Measurements from ENCODE around the gene ABI2.
"Not testable (repeated sequence)": the region's sequence is repeated elsewhere in the genome, so short reads cannot be mapped to it uniquely, and the experiment has no call there.

Gene ABI2

DNA sequence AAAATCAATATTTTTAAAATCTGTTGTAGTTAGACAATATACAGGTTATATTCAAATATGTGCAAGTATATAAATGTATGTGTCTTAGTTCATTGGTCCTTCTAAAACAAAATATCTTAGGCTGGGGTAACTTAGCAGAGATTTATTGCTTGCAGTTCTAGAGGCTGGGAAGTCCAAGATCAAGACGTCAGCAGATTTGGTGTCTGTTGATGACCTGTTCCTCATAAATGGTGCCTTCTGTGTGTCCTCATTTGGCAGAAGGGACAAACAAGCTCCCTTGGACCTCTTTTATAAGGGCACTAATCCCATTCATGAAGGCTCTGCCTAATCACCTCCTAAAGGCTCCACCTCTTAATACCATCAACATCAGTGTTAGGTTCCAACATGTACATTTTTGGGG lies 31.3 kb downstream of the ABI2 start:
- DNase-seq (ENCODE audit: low spot score) = no peak

DNA sequence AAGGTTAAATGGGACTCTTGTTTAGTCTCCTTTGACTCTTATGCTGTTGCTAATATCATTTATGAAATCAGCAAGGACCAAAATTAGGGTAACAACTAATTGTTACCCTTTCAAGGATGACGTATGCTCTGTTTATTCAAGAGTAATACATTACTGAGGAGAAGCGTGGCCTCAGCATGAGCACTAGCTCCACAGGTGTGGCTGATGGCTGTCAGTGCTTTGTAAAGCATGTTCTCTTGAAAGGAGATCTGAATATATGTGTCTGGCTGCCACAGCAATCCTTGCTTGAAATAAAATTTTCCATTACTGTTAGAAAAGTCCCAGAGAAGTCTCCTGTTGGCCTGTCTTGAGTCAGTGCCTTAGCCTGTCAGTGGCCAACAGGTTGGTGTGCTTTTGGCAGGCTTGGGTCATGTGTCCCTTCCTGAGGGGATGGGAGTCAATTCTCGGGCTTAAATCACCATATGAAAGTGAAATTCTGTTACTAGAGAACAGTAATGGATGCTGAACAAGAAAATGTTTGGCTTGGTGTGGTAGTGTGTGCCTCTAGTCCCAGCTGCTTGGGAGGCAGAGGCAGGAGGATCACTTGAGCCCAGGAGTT lies 32.7 kb downstream of the ABI2 start:
- DNase-seq (ENCODE audit: low spot score) = no peak

DNA sequence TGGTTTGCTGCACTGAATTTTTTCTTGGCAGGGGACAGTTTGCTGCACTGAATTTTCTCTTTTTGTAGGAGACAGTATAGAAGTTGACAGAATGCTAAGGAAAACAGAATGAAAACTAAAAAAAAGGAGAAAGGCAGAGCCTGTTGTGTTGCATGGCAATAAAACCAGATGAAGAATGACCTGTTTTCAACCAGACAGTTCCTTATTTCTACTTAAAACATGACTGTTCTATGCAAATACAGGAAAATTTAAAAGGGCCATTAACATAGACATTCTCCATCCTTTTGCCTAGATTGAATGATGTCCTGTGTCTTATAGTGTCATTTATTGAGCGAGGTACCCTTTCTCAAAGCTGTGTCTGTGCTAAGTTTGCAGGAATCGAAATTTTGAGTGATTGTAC lies 33.3 kb downstream of the ABI2 start:
- DNase-seq (ENCODE audit: low spot score) = no peak

DNA sequence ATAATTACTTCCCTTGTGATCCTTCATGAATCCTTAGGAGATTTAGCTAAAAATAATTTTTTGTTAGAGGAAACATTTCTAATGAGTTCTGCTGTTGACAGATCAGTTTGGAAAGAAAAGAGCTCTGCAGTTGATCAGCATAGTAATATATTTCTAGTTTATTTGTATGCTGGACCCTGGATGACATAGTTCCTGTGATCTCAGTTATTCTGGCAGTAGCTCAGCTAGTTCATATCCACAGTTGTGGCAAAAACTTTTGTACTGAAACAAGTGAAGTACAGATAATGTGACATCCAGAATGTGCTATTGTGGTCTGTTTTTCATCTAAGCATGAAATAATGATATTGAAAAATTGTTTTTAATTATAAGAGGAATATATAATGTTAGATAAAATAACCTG lies 33.7 kb downstream of the ABI2 start:
- no peak for DNase-seq (ENCODE audit: low spot score)

DNA sequence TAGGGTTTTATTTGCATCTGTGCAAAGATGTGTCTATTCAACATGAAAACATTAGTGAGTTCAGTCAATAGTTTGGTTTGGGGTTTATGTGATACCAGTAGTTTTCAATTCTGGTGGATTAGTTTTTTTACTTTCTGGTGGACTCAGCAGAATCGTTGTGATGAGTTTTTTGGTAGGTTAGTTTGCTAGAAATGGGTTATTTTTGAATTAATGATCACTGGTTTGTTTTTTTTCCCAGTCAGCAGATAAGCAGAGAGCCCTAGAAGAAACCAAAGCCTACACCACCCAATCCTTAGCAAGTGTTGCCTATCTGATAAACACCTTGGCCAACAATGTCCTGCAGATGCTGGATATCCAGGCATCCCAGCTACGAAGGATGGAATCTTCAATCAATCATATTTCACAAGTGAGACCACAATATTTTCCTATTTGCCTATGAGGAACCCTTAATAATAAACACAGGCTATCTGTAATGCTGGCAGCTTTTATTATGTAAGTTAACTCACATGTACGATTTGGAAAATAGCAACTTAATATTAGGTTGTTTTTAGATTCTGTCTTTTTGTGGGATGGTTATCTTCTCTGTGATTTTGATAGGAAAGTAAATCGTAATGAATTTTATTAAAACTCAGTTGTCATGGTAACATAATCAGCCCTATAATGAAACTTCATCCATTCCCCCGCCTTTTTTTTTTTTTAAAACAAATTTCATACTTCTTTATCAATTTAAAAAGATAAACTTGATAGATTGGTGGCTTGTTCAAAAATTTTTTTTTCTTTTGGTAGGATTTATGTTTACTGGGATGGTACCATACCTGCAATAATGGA lies 38.7 kb downstream of the ABI2 start:
- DNase-seq (ENCODE audit: low spot score) = no peak

DNA sequence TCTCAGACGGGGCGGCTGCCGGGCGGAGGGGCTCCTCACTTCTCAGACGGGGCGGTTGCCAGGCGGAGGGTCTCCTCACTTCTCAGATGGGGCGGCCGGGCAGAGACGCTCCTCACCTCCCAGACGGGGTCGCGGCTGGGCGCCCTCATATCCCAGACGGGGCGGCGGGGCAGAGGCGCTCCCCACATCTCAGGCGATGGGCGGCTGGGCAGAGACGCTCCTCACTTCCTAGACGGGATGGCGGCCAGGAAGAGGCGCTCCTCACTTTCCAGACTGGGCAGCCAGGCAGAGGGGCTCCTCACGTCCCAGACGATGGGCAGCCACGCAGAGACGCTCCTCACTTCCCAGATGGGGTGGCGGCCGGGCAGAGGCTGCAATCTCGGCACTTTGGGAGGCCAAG lies 44.5 kb downstream of the ABI2 start:
- not testable (repeated sequence) for DNase-seq (ENCODE audit: low spot score)

DNA sequence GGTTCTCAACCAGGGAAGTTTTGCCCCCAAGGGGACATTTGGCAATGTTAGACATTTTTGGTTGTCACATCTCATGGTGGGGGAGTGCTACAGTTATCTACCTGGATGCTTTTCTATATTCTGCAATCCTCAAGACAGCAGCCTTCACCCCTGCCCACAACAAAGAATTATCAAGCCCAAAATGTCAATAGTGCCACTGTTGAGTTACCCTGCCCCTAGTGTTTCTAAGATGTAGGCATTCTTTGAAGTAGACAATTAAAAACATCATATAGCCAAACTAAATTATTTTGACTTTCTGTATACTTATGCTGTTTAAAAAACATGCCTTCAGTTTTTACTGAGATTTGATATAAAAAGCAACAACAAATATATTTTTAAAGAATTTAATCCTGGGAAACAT lies 48.0 kb downstream of the ABI2 start:
- no peak for DNase-seq (ENCODE audit: low spot score)

DNA sequence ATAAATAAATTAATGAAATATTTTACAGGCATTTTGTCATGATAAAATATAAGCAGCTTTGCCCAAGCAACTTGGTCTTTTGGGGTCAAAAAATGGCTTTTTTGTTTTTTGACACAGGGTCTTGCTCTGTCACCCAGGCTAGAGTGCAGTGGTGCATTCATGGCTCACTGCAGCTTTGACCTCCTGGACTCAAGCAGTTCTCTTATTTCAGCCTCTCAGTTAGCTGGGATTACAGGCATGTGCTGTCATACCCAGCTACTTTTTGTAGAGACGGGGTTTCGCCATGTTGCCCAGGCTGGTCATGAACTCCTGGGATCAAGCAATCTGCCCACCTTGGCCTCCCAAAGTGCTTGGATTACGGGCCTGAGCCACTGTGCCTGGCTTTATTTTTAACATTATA lies 51.0 kb downstream of the ABI2 start:
- no peak for DNase-seq (ENCODE audit: low spot score)

DNA sequence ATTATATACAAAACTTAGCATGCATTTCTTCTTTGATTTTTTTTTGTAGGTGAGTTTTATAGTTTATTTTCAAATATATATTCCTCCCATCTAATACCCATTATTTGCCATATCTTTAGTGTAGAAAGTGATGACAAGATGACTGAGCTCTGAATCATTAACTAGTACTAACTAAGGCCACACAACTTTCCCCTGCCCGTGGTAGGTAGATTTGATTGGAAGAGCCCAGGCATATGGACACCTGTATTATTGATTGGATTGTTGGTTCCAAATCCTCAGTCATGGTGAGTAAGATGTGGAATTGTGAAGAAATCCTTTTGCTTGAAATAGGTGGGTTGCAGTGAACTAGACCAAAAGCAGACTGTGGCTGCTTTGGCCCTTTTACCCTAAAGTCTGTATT lies 54.8 kb downstream of the ABI2 start:
- DNase-seq (ENCODE audit: low spot score) = no peak

DNA sequence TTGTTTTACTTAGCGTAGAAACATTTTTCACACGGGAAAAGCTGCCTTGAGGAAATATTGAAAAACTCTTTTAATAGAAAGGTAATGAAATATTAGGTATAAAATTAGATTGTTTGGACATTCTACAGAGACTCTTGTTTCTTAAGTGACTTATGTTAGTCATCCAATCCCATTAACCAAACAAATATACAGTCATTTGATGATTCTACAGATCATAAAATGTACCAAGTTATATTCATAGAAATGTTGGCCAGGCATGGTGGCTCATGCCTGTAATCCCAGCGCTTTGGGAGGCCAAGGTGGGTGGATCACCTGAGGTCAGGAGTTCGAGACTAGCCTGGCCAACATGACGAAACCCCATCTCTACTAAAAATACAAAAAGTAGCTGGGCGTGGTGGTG lies 60.0 kb downstream of the ABI2 start:
- DNase-seq (ENCODE audit: low spot score) = not testable (repeated sequence)

DNA sequence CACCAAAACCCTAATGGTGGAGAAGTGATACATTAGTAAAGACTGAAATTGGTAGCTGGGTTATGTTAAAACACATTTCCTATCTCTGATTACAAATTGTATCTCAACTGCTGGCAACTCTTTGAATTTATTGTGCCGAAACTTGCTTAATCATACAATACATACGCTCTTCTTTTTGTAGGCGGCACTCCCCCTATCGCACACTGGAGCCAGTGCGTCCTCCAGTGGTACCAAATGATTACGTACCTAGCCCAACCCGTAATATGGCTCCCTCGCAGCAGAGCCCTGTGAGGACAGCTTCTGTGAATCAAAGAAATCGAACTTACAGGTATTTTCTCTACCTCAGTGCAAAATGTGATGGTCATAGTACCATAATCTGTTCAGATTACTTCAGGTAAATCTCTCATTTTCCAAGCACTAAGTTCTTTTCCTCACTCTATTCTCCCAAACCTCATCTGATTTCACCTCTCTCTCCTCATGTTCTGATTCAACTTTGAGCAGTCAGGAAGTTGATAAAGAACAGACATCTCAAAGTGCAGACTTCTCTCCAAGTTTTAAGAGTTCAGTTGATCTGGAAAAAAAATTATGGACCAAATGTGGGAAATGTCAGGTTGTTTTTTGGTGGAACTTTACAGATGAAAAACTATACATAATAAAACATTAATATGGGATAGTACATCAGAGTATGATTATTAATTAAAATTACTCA lies 66.5 kb downstream of the ABI2 start:
- DNase-seq (ENCODE audit: low spot score) = peak; percentile 10

DNA sequence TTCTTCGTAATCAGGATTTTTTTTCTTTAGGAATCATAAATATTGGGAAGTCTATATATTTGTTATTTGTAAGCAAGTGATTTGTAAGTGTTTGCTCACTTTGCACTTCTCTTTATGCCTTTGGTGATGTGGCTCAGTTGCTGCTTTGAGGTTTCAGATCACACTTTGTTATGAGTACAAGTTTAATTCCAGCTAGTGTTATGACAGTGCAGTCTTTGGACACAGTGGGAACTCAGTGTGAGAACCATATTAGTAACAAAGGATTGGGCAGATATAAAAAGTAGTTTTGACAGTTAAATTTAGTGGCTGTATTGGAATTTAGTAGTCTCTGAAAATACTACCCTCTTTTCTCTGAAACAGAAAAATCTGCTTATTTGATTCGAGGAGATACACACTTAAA lies 67.7 kb downstream of the ABI2 start:
- no peak for DNase-seq (ENCODE audit: low spot score)

DNA sequence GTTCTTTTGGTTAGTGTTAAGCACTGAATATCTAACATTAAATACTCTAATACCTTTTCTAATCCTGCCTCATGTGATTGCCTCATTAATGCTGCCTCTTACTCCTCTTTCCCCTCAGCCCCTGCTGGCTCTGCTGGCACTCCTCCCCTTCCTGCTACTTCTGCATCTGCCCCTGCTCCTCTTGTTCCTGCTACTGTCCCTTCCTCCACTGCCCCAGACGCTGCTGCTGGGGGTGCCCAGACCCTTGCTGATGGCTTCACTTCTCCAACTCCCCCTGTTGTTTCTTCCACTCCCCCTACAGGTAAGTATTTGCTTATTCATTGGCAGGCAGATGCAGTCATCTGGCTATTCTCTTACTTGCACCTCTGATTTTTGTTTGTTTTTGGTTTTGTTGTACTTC lies 68.5 kb downstream of the ABI2 start:
- DNase-seq (ENCODE audit: low spot score) = peak; percentile 15

DNA sequence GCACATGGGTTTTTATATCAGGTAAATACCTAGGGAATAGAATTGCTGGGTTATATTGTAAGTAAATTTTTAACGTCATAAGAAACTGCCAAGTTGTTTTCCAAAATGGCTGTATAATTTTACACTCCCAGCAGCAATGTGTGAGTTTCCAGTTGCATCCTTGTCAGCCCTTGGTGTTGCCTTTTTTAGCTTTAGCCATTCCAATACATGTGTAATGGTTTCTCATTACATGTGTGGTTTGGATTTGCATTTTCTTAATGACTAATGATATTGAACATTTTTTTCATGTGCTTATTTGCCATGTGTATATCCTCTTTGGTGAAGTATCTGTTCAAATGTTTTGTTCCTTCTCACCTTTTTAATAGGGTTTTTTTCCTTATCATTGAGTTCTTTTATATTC lies 70.8 kb downstream of the ABI2 start:
- DNase-seq (ENCODE audit: low spot score) = no peak

DNA sequence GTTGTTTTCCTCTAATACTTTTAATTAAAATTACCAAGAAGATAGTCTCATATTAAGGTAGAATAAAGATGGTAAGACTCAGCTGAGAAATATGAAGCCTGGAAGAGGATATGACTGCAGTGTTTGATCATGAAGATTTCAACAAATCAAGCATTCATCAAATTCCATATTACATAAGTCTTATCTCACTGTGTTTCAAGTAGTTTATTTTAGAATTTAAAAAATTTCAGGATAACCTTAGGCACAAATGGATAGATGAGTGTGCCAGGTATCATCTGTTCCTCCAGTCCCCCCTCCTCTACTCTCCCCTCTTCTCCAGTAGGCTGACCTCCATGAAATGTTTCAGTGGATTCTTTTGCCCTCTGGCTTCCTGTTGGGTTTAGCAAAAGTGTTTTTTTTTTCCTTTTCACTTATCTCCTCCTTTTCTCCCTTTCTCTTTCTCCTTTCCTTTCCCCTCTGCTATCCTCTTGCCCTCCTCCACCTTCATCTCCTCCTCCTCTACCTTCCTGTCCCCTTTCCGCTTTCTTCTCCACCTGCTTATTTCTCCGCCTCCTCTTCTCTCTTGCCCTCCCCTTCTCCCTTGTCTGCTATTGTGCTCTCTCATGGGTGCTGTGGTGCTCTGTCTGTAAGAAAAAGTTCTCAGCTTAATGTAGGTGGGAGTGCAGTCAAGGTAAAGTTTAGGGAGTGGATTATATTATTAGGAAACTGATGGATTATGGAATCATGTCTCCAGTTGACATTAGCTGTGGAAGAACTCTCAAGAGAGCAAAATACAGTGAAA lies 72.8 kb downstream of the ABI2 start:
- no peak for DNase-seq (ENCODE audit: low spot score)

DNA sequence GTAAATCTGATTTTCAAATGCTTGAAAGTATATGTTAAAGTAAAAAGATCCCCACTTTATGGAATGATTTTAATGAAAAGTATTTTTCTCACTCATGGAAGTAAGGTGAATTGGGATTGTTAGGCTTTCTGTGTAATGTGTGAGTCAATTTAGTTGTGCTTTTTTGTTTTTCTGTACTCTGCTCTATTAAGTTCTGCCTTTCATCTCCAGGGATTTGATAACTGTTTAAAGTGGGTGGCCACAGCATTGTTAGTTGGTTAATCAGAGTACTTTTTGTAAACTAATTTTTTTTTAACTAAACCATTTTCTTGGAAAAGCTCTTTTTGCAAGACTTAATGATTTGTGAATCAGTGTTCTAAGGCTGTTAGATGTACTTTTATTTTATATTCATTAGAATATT lies 76.8 kb downstream of the ABI2 start:
- no peak for DNase-seq (ENCODE audit: low spot score)

DNA sequence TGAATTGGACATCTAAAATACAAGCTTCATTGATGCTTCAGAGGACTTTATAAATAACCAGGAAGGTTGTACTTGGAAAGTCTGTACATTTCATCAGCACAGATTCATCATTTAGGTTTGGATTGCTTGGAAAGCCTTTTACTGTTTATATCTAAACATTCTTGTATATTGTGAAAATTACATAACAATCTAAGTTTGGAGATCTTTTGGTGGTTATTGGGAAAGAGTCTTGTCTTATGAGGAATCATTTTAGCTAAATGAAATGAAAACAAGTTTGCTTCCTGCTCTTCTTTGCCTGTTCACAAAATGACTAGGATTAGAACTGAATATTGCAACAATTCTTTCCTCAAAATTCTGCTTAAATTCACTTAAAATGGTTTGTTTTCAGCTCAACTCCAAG lies 79.3 kb downstream of the ABI2 start:
- DNase-seq (ENCODE audit: low spot score) = no peak

DNA sequence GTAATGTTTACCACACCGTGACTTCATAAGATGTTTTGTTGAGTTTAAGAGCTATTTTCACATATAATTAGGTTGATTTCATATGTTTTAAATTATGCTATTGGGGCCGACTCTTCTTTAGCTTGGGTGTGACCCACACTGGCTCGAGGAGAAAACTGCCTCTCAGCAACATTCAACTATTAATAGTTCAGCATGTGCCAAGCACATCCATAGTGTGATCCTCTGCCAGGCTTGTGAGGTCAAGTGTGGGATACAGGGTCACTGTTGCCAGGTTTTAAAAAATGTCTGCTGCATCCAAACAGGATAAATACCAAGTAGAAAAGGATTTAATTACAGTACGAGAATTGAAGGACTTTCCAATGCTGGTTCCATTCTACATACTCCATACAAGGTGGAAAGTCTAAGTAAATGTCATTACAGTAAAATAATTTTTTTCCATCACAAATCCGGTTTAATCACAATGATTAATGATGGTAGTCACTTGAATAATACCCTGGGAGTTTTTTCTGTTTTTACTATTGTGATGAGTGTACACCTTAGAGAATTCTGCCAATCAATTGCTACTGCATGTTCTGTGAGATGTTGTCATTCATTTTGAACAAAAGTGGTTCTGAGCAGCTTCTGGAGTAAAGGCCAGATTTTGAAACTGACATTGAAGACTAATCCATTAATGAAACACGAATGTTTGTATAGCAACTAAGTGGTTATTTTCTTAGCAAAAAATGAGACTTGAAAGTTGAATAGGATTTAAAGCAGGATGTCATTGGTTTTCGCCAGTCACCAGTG lies 84.5 kb downstream of the ABI2 start:
- DNase-seq (ENCODE audit: low spot score) = no peak

DNA sequence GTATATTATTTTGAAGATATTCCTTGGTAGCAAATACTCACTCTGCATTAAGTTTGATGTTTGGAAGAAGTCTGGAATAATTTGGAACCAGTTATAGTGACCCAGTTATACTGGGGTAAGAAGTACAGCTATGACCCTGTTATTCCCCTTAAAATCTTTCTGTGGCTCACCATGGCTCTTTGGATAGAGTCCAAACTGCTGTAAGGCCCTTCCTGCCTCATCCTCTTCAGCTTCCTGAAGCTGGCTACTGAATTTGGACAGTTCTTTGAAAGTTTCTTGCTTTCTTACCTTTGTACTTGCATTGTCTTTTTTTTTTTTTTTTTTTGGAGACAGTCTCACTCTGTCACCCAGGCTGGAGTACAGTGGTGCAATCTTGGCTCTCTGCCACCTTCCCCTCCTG lies 85.6 kb downstream of the ABI2 start:
- no peak for DNase-seq (ENCODE audit: low spot score)

DNA sequence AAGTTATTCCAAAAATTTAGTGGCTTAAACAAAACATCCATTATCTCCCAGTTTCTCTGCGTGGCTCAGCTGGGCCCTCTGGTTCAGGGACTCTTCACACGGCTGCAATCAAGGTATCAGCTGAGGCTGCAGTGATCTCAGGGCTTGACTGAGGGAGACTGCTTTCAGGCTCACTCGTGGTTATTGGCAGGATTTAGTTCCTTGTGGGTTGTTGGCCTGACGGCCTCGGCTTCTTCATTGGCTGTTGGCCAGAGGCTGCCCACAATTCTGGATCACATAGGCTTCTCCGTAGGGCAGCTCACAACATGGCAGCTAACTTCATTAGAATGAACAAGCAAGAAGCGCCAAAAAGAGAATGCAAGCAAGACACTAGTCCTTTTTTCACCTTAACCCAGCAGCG lies 90.1 kb downstream of the ABI2 start:
- no peak for DNase-seq (ENCODE audit: low spot score)

DNA sequence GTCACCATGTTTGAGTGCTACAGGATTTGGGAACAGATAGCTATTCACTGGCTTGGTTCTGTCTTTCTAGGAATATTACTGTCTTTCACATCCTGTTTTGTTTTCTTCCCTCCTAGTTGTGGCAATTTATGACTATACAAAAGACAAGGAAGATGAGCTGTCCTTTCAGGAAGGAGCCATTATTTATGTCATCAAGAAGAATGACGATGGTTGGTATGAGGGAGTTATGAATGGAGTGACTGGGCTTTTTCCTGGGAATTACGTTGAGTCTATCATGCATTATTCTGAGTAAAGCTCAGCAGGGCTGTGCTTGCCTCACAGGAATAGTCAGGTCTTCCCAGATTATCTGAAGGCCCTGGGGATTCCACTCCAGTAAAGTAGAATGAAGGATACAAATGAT lies 98.9 kb downstream of the ABI2 start:
- no peak for DNase-seq (ENCODE audit: low spot score)

DNA sequence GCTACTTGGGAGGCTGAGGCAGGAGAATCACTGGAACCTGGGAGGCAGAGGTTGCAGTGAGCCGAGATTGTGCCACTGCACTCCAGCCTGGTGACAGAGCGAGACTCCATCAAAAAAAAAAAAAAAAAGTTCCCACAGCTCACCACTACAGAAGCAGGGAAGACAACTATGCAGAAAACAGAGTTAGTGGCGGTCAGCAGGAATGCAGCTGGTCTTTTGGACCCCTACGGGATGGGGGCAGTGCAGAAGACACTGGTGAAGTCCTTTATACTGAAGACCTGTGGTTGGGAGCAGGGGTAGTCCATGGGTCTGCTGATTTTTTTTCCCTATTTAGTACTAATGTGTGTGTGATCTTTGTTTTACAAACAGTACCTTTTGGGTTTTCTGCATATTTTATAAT lies 101.4 kb downstream of the ABI2 start:
- not testable (repeated sequence) for DNase-seq (ENCODE audit: low spot score)
